Calu3 (cell line): Measurements from ENCODE around the gene SLC9A8. TPM values are rescaled to one million over a fixed set of nuclear protein-coding genes. Genes with fewer than 3 reads are reported as not detected.
"Not testable (repeated sequence)": the region's sequence is repeated elsewhere in the genome, so short reads cannot be mapped to it uniquely, and the experiment has no call there.

ENCODE experiments used
- BruUV-seq: library from RNA; stranded (reverse); fragments of 400-500 nt; replicated peaks from 2 replicates; lab custom pipeline; 2021; lab: Mats Ljungman, UMichigan
- CTCF ChIA-PET: fragments of 300-600 bp; sonication (Branson Sonifier 250); formaldehyde crosslinking; loops from one replicate; lab custom pipeline; 2022; ENCODE audit warnings: antibody characterized with exemption; lab: Charles Lee
- DNase-seq: peaks from one replicate; pipeline ENCODE4 v3.0.0; 2022
- H3K27ac Mint-ChIP-seq: one replicate; pipeline ENCODE4 v1.8.0; 2022; ENCODE audit warnings: mixed read lengths; ENCODE audit not compliant: unreplicated experiment
- H3K27me3 Mint-ChIP-seq: one replicate; pipeline ENCODE4 v1.8.0; 2022; ENCODE audit warnings: mixed read lengths; ENCODE audit not compliant: unreplicated experiment
- H3K36me3 Mint-ChIP-seq: one replicate; pipeline ENCODE4 v1.8.0; 2022; ENCODE audit warnings: mild to moderate bottlenecking, moderate library complexity, mixed read lengths; ENCODE audit not compliant: insufficient read depth, unreplicated experiment
- H3K4me1 Mint-ChIP-seq: one replicate; pipeline ENCODE4 v1.8.0; 2022; ENCODE audit warnings: mild to moderate bottlenecking, low read depth, mixed read lengths; ENCODE audit not compliant: unreplicated experiment
- H3K4me3 Mint-ChIP-seq: one replicate; pipeline ENCODE4 v1.8.0; 2022; ENCODE audit warnings: mild to moderate bottlenecking, low read depth, moderate library complexity, mixed read lengths; ENCODE audit not compliant: unreplicated experiment
- H3K9me3 Mint-ChIP-seq: one replicate; pipeline ENCODE4 v1.8.0; 2022; ENCODE audit warnings: low read depth, mixed read lengths; ENCODE audit not compliant: unreplicated experiment
- intact Hi-C: fragments of 100-400 bp; cut with micrococcal nuclease; formaldehyde crosslinking; loops from one replicate; pipeline ENCODE4 v1.10.0; 2022; ENCODE audit not compliant: unreplicated experiment
- total RNA-seq: library from RNA; stranded (reverse); gene quantifications from 2 replicates; pipeline ENCODE4 v1.2.3, GENCODE V29; 2022
- TF ChIP-seq, protein P1 (sequence below): fragments of 200-600 bp; IDR thresholded peaks from one replicate; pipeline ENCODE4 v1.8.0; 2022; ENCODE audit warnings: antibody characterized with exemption; ENCODE audit not compliant: unreplicated experiment

The SLC9A8 gene
- total RNA-seq, 1 experiment from 2014 or later = 30.0 TPM

DNA sequence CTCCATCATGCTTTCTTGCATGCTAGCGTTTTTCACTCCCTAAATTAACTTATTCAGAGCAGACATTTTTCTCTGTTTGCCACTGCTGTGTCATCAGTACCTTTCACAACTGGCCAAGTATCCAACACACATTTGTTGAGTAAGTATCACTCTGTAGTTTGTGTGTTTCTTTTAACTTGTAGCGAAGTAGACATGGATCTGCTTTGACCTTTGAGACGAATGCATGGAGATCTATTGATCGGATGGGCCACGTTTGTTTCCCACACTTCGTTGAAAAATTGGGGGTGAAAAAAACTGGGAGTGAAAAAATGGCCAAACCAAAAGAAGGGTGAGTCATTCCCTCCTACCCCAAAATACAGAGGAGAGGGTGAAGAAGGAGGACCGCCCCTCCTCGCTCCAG, 12.9 kb upstream of the SLC9A8 start:
- TF ChIP-seq, protein P1, sequence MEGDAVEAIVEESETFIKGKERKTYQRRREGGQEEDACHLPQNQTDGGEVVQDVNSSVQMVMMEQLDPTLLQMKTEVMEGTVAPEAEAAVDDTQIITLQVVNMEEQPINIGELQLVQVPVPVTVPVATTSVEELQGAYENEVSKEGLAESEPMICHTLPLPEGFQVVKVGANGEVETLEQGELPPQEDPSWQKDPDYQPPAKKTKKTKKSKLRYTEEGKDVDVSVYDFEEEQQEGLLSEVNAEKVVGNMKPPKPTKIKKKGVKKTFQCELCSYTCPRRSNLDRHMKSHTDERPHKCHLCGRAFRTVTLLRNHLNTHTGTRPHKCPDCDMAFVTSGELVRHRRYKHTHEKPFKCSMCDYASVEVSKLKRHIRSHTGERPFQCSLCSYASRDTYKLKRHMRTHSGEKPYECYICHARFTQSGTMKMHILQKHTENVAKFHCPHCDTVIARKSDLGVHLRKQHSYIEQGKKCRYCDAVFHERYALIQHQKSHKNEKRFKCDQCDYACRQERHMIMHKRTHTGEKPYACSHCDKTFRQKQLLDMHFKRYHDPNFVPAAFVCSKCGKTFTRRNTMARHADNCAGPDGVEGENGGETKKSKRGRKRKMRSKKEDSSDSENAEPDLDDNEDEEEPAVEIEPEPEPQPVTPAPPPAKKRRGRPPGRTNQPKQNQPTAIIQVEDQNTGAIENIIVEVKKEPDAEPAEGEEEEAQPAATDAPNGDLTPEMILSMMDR = no peak
- no peak for DNase-seq
- no peaks in the 10 kb centered on the region for H3K36me3 Mint-ChIP-seq
- intact Hi-C loops = no loop called here
- peaks cover 8% of the 10 kb centered on the region for H3K4me1 Mint-ChIP-seq
- H3K9me3 Mint-ChIP-seq = no peaks in the 10 kb centered on the region
- H3K27ac Mint-ChIP-seq = no peak overlapping the region
- no TSS peak for BruUV-seq
- CTCF ChIA-PET = no interaction called here
- H3K27me3 Mint-ChIP-seq = no peaks in the 10 kb centered on the region
- H3K4me3 Mint-ChIP-seq = no peak overlapping the region

DNA sequence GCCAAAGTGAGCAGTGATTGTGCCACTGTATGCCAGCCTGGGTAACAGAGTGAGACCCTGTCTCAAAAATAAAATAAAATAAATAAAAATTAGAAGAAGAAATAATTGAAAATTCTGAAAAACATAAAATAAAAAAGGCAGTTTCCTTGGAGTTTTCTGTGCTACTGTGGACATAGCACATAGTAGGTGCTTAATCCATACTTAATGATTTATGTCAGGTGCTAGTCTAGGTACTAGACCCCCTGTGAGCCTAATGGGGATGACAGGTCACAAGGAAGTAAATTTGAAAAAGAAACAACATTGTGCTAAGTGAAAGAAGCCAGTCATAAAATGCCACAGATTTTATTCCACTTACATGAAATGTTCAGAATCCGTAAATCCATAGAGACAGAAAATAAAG, 9.2 kb upstream of the SLC9A8 start:
- BruUV-seq = no TSS peak
- CTCF ChIA-PET = no interaction called here
- DNase-seq = no peak
- intact Hi-C loops = no loop called here
- H3K4me3 Mint-ChIP-seq = no peak overlapping the region
- H3K36me3 Mint-ChIP-seq = no peaks in the 10 kb centered on the region
- TF ChIP-seq, protein P1 = no peak
- peaks cover 9% of the 10 kb centered on the region for H3K4me1 Mint-ChIP-seq
- no peaks in the 10 kb centered on the region for H3K9me3 Mint-ChIP-seq
- no peak overlapping the region for H3K27ac Mint-ChIP-seq
- no peaks in the 10 kb centered on the region for H3K27me3 Mint-ChIP-seq

GRCh38 chr20:49804364-49804763, 8.3 kb upstream of the SLC9A8 start:
- Mint-ChIP-seq H3K4me1 (peaks cover 9% of the 10 kb centered on the region), H3K27me3 (no peaks in the 10 kb centered on the region), H3K4me3 (no peak overlapping the region), H3K36me3 (no peaks in the 10 kb centered on the region), H3K27ac (no peak overlapping the region), H3K9me3 (no peaks in the 10 kb centered on the region)
- CTCF ChIA-PET = interaction anchor here (0.6 kb wide), 1 partner anchor 41 kb away, joined by 6 read pairs; no protein-coding TSS in a partner anchor
- no peak for DNase-seq
- TF ChIP-seq, protein P1 = no peak
- BruUV-seq = no TSS peak
- intact Hi-C loops = no loop called here

DNA sequence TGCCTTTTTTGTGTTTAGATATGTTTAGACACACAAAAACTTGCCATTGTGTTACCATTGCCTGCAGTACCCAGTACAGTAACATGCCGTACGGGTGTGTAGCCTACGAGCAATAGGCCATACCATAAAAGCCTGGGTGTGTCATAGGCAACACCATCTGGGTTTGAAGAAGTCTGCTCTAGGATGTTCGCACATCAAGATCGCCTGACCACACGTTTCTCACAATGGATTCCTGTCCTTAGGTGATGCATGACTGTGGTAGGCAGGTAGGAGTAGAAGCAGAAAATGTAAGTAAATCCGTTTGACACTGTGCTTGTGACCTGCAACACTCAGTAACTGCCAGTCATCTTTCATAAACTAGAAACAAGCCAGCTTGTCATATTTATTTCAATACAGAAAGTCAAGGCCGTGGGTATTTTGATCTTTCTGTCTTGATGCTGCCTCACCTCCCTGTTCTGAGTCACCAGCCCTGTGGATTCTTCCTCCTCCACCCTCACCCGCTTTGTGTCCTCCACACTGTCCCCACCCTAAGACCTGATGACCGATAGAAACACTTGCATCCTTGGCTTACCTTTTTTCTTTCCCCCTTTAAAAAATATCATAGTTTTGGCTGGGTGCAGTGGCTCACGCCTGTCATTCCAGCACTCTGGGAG, 7.3 kb upstream of the SLC9A8 start:
- CTCF ChIA-PET, H3K9me3 Mint-ChIP-seq, H3K27me3 Mint-ChIP-seq, DNase-seq, H3K36me3 Mint-ChIP-seq, H3K27ac Mint-ChIP-seq, H3K4me3 Mint-ChIP-seq, BruUV-seq, intact Hi-C loops: not testable (repeated sequence)
- peaks cover 17% of the 10 kb centered on the region for H3K4me1 Mint-ChIP-seq

DNA sequence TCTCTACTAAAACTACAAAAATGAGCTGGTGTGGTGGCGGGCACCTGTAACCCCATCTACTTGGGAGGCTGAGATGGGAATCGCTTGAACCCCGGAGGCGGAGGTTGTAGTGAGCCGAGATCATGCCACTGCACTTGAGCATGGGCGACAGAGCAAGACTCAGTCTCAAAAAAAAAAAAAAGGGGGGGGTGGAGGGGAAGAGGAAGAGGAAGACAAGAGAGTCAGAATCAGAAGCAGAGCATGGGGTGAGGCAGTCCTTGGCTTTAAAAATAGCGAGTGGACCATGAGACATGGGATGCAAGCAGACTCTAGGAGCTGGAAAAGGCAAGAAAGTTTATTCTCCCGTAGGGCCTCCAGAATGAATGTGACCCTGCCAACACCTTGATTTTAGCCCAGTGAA, 3.9 kb upstream of the SLC9A8 start:
- no TSS peak for BruUV-seq
- TF ChIP-seq, protein P1 = no peak
- H3K27ac Mint-ChIP-seq = no peak overlapping the region
- DNase-seq = no peak
- no peaks in the 10 kb centered on the region for H3K9me3 Mint-ChIP-seq
- intact Hi-C loops = no loop called here
- H3K4me3 Mint-ChIP-seq = no peak overlapping the region
- no peaks in the 10 kb centered on the region for H3K27me3 Mint-ChIP-seq
- H3K4me1 Mint-ChIP-seq = peaks cover 46% of the 10 kb centered on the region
- peaks cover 23% of the 10 kb centered on the region for H3K36me3 Mint-ChIP-seq
- CTCF ChIA-PET = interaction anchor here (0.6 to 0.8 kb wide), 4 partner anchors 45 to 1153 kb away, joined by 3 to 11 read pairs (median 4); no protein-coding TSS in a partner anchor
